ENCODE data around the gene GRWD1. TPM values are rescaled to one million over a fixed set of nuclear protein-coding genes. Genes with fewer than 3 reads are reported as not detected.

GRWD1 gene
- total and polyA plus RNA-seq, 10 of the 15 experiments (the other 5 are each of a cell fraction or from before 2014, with no cell fraction given): 1.4 to 103 (median 30.7) TPM

DNA sequence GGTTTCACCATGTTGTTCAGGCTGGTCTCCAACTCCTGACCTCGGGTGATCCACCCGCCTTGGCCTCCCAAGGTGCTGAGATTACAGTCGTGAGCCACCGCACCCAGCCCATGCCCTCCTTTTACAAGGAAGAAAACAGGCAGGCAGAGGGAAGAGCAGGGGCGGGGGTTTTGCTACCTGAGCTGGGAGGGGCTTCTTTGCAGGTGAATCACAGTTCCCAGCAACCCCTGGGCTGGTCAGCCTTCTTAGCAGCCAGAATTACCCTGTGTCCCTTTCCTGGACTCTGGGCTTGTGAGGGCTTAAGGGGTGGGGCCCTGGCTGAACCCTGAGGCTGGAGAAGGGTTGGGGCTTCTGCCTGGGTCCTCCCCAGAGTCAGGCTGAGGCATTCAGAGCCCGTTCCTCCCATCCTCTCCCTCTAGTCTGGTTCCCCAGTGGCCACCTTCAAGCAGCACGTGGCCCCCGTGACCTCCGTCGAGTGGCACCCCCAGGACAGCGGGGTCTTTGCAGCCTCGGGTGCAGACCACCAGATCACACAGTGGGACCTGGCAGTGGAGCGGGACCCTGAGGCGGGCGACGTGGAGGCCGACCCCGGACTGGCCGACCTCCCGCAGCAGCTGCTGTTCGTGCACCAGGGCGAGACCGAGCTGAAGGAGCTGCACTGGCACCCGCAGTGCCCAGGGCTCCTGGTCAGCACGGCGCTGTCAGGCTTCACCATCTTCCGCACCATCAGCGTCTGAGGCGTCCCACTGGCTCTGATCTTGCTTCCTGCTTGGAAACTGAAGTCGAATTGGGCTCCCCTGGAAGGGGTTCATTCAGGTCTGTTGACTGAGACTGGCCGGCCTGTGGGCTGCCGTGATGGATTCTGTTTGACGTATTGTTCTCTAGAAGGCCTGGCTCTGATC is 6.8 kb downstream of the GRWD1 start:
- H3K9ac ChIP-seq (ENCODE audit: control insufficient read depth, insufficient read depth, low read length): no peak overlapping the region
- in situ Hi-C loops (cut with MboI) (no loop called here), intact Hi-C loops (cut with micrococcal nuclease; ENCODE audit: unreplicated experiment) (no loop called here)
- no peak overlapping the region for H3K4me3 ChIP-seq
- DNase-seq (ENCODE audit: low read depth, low spot score) (no peak), FAIRE-seq (no peak), ATAC-seq (no peak)
- H3K27me3 ChIP-seq (replicated peaks in 1 of 2; ENCODE audit: control insufficient read depth in 2 of 2, insufficient read depth in 2 of 2, low read length in 1 of 2): no peaks in the 10 kb centered on the region
- CTCF ChIA-PET: no interaction called here
- H3K36me3 ChIP-seq (ENCODE audit: control insufficient read depth in 2 of 2, insufficient read depth in 2 of 2, low read length in 1 of 2): peaks cover 29 to 32% of the 10 kb centered on the region in 2 experiments
- RAD21 ChIA-PET (ENCODE audit: unreplicated experiment): no interaction called here
- H3K9me3 ChIP-seq (replicated peaks; ENCODE audit: control insufficient read depth, insufficient read depth, low read length): no peaks in the 10 kb centered on the region
- SMC1A ChIA-PET (ENCODE audit: uncharacterized antibody, unreplicated experiment): interaction anchor here (0.6 kb wide), 1 partner anchor 118 kb away, joined by 3 read pairs; no protein-coding TSS in a partner anchor
- no peak overlapping the region for H2AFZ ChIP-seq (ENCODE audit: control insufficient read depth, low read depth, low read length)
- H3K27ac ChIP-seq (ENCODE audit: control insufficient read depth, insufficient read depth): no peak overlapping the region
- POLR2A ChIA-PET: interaction anchor here (0.6 kb wide), 1 partner anchor 697 kb away, joined by 3 read pairs; no protein-coding TSS in a partner anchor
- no TSS peak for BruUV-seq (replicated peaks)
- TF ChIP-seq FOS (IDR thresholded peaks at IDR 0.05; ENCODE audit: borderline replicate concordance, extremely low read depth, insufficient read length) (no peak), POLR2A (IDR thresholded peaks at IDR 0.05; ENCODE audit: low read depth, low read length) (peak; percentile 26; the same call in 1 of the 2 replicates)
- peaks cover 5% of the 10 kb centered on the region for H3K4me1 ChIP-seq (ENCODE audit: control insufficient read depth, insufficient read depth, low read length)
- WGBS (ENCODE audit: insufficient coverage, insufficient replicate concordance, low lambda C conversion rate, missing lambda C conversion rate): 95% methylated on average over 32 of the region's 33 CpGs
- no peaks in the 10 kb centered on the region for H4K20me1 ChIP-seq (ENCODE audit: control insufficient read depth, insufficient read depth)
- H3K79me2 ChIP-seq (ENCODE audit: control insufficient read depth, insufficient read depth, low read length): peaks cover 2% of the 10 kb centered on the region
- no peak overlapping the region for H3K4me2 ChIP-seq (ENCODE audit: control insufficient read depth, insufficient read depth)

- no peaks in the 10 kb centered on the region; the same call in 1 of the 2 replicates for H3K79me2 ChIP-seq (ENCODE audit: control insufficient read depth, insufficient read depth, low read length)
- no peak overlapping the region for H3K4me3 ChIP-seq
- ChIA-PET CTCF (no interaction called here), SMC1A (ENCODE audit: uncharacterized antibody, unreplicated experiment) (no interaction called here), POLR2A (no interaction called here), RAD21 (ENCODE audit: unreplicated experiment) (no interaction called here)
- no peak for ATAC-seq
- intact Hi-C loops (cut with micrococcal nuclease; ENCODE audit: unreplicated experiment): no loop called here
- H4K20me1 ChIP-seq (ENCODE audit: control insufficient read depth, insufficient read depth): no peaks in the 10 kb centered on the region
- no TSS peak for BruUV-seq (replicated peaks)
- H3K4me1 ChIP-seq (ENCODE audit: control insufficient read depth, insufficient read depth, low read length): no peaks in the 10 kb centered on the region; the same call in 1 of the 2 replicates
- no peak overlapping the region for H3K4me2 ChIP-seq (ENCODE audit: control insufficient read depth, insufficient read depth)
- H3K27ac ChIP-seq (ENCODE audit: control insufficient read depth, insufficient read depth): no peak overlapping the region
- no peaks in the 10 kb centered on the region for H3K27me3 ChIP-seq (replicated peaks in 1 of 2; ENCODE audit: control insufficient read depth in 2 of 2, insufficient read depth in 2 of 2, low read length in 1 of 2)
- peaks cover 24 to 29% of the 10 kb centered on the region in 2 experiments for H3K36me3 ChIP-seq (ENCODE audit: control insufficient read depth in 2 of 2, insufficient read depth in 2 of 2, low read length in 1 of 2)
- 93% methylated on average over 16 of the region's 22 CpGs for WGBS (ENCODE audit: insufficient coverage, insufficient replicate concordance, low lambda C conversion rate, missing lambda C conversion rate)
- DNase-seq (ENCODE audit: low read depth, low spot score): no peak
- H2AFZ ChIP-seq (ENCODE audit: control insufficient read depth, low read depth, low read length): no peak overlapping the region
- in situ Hi-C loops (cut with MboI): no loop called here
- no peak for FAIRE-seq
- H3K9ac ChIP-seq (ENCODE audit: control insufficient read depth, insufficient read depth, low read length): no peak overlapping the region
- no peaks in the 10 kb centered on the region for H3K9me3 ChIP-seq (replicated peaks; ENCODE audit: control insufficient read depth, insufficient read depth, low read length)
- TF ChIP-seq SP1 (IDR thresholded peaks at IDR 0.05; ENCODE audit: low read depth, low read length) (no peak), TAF1 (IDR thresholded peaks at IDR 0.05; ENCODE audit: borderline replicate concordance, low read depth, low read length) (no peak), MYC (IDR thresholded peaks at IDR 0.05; ENCODE audit: insufficient read depth, insufficient read length, insufficient replicate concordance, low read length, severe bottlenecking) (no peak), JUND (IDR thresholded peaks at IDR 0.05; ENCODE audit: low read depth, low read length) (no peak), RCOR1 (conservative IDR thresholded peaks at IDR 0.05; ENCODE audit: low read depth, low read length) (no peak), IRF3 (IDR thresholded peaks at IDR 0.05) (no peak)
- TF ChIP-seq, protein P1, sequence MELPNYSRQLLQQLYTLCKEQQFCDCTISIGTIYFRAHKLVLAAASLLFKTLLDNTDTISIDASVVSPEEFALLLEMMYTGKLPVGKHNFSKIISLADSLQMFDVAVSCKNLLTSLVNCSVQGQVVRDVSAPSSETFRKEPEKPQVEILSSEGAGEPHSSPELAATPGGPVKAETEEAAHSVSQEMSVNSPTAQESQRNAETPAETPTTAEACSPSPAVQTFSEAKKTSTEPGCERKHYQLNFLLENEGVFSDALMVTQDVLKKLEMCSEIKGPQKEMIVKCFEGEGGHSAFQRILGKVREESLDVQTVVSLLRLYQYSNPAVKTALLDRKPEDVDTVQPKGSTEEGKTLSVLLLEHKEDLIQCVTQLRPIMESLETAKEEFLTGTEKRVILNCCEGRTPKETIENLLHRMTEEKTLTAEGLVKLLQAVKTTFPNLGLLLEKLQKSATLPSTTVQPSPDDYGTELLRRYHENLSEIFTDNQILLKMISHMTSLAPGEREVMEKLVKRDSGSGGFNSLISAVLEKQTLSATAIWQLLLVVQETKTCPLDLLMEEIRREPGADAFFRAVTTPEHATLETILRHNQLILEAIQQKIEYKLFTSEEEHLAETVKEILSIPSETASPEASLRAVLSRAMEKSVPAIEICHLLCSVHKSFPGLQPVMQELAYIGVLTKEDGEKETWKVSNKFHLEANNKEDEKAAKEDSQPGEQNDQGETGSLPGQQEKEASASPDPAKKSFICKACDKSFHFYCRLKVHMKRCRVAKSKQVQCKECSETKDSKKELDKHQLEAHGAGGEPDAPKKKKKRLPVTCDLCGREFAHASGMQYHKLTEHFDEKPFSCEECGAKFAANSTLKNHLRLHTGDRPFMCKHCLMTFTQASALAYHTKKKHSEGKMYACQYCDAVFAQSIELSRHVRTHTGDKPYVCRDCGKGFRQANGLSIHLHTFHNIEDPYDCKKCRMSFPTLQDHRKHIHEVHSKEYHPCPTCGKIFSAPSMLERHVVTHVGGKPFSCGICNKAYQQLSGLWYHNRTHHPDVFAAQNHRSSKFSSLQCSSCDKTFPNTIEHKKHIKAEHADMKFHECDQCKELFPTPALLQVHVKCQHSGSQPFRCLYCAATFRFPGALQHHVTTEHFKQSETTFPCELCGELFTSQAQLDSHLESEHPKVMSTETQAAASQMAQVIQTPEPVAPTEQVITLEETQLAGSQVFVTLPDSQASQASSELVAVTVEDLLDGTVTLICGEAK (IDR thresholded peaks at IDR 0.05; ENCODE audit: borderline replicate concordance): no peak
Measured at GRCh38 chr19:48454150-48454730, 8.5 kb downstream of the GRWD1 start.

Data from GM12878 (cell line).